Small intestine (tissue), 7 donors: ENCODE data around the gene PRDM16. TPM values are rescaled to one million over a fixed set of nuclear protein-coding genes. Genes with fewer than 3 reads are reported as not detected.

ENCODE experiments used
- DNase-seq, 2 donors: peaks; one replicate each; pipeline versions ENCODE4 v3.0.0 to v3.0.0-alpha.2; 2013
- FAIRE-seq: peaks from 2 replicates; lab custom pipeline; 2012; peaks lifted over from hg19 to GRCh38; lab: Jason Lieb, UNC
- H3K27ac ChIP-seq, 3 donors: one replicate each; pipeline ENCODE4 v1.5.1; 2013; ENCODE audit warnings: low read length in 2 of 3, mild to moderate bottlenecking in 2 of 3, control low read depth in 1 of 3, inconsistent platforms in 1 of 3, low read depth in 1 of 3, moderate library complexity in 1 of 3
- H3K27me3 ChIP-seq, 3 donors: one replicate each; pipeline ENCODE4 v1.6.1; 2013; ENCODE audit warnings: low read length in 3 of 3, inconsistent platforms in 1 of 3; ENCODE audit not compliant: control insufficient read depth in 3 of 3, insufficient read depth in 3 of 3
- H3K36me3 ChIP-seq, 3 donors: one replicate each; pipeline ENCODE4 v1.6.1; 2013; ENCODE audit warnings: low read length in 3 of 3, inconsistent platforms in 1 of 3, low read depth in 1 of 3, mild to moderate bottlenecking in 1 of 3, moderate library complexity in 1 of 3; ENCODE audit not compliant: control insufficient read depth in 3 of 3, insufficient read depth in 2 of 3
- H3K4me1 ChIP-seq, 3 donors: one replicate each; pipeline ENCODE4 v1.6.1; 2013; ENCODE audit warnings: low read length in 2 of 3, inconsistent platforms in 1 of 3, low read depth in 1 of 3, mild to moderate bottlenecking in 1 of 3, moderate library complexity in 1 of 3; ENCODE audit not compliant: control insufficient read depth in 3 of 3, insufficient read depth in 2 of 3
- H3K4me3 ChIP-seq, 3 donors: one replicate each; pipeline ENCODE4 v1.5.1; 2013; ENCODE audit warnings: low read length in 3 of 3, control low read depth in 1 of 3, inconsistent platforms in 1 of 3, low read depth in 1 of 3, mild to moderate bottlenecking in 1 of 3, moderate library complexity in 1 of 3
- H3K9me3 ChIP-seq, 2 donors: one replicate each; pipeline ENCODE4 v1.6.1; 2013; ENCODE audit warnings: low read depth in 1 of 2, low read length in 1 of 2; ENCODE audit not compliant: control insufficient read depth in 2 of 2, insufficient read depth in 1 of 2
- whole genome bisulfite sequencing, 3 donors: extraction: QIAGEN DNeasy Blood & Tissue Kit; methylation state at CpG; one replicate each; pipeline ENCODE4 v1.1.7; 2013; 5-methylcytosine and 5-hydroxymethylcytosine counted together
- polyA plus RNA-seq, 4 donors: library from polyadenylated mRNA; stranded (reverse) in 3 of 4; unstranded in 1 of 4; fragments of 200-250 nt in 3 of 4; fragments of 120-200 nt in 1 of 4; gene quantifications; one replicate each; pipeline versions ENCODE4 v1.2.1 to v1.2.3, GENCODE V29; 2013
- donor health status: healthy with polysubstance abuse.
- donor health status: control.
- donor health status: control.
- donor health status: Bipolar disorder and iron deficiency.
- donor health status: healthy.

PRDM16 gene
- polyA plus RNA-seq, 4 donors: 5.4 to 11.4 (median 8.2) TPM

GRCh38 chr1:3443807-3444206, 374.8 kb downstream of the PRDM16 start:
- Histone ChIP-seq H3K27ac (no peak overlapping the region), H3K9me3 (peaks cover 0 to 2% of the 10 kb centered on the region in 2 donors), H3K36me3 (no peaks in the 10 kb centered on the region), H3K4me1 (peaks cover 0 to 5% (median 0%) of the 10 kb centered on the region in 3 donors), H3K27me3 (peaks cover 0 to 6% (median 2%) of the 10 kb centered on the region in 3 donors), H3K4me3 (no peak overlapping the region)
- DNase-seq (no peak), FAIRE-seq (no peak)
- 78 to 84% (median 80%) methylated on average over 7 of the region's 7 CpGs for WGBS, 3 donors

- Histone ChIP-seq H3K4me3 (no peak overlapping the region), H3K9me3 (peaks cover 0 to 2% of the 10 kb centered on the region in 2 donors), H3K4me1 (peaks cover 0 to 5% (median 0%) of the 10 kb centered on the region in 3 donors), H3K36me3 (no peaks in the 10 kb centered on the region), H3K27ac (no peak overlapping the region), H3K27me3 (peaks cover 0 to 6% (median 2%) of the 10 kb centered on the region in 3 donors)
- FAIRE-seq: no peak
- WGBS, 3 donors: 87 to 92% (median 88%) methylated on average over 18 of the region's 18 CpGs
- DNase-seq: no peak
These were observed 375.3 kb downstream of the PRDM16 start for GRCh38 chr1:3444298-3444697.

GRCh38 chr1:3444736-3445135, 375.7 kb downstream of the PRDM16 start:
- H3K4me3 ChIP-seq: no peak overlapping the region

GRCh38 chr1:3450202-3450863, 381.3 kb downstream of the PRDM16 start:
- H3K9me3 ChIP-seq: peaks cover 0 to 2% of the 10 kb centered on the region in 2 donors
- no peak overlapping the region for H3K27ac ChIP-seq
- H3K36me3 ChIP-seq: no peaks in the 10 kb centered on the region
- H3K4me1 ChIP-seq: peaks cover 0 to 13% (median 2%) of the 10 kb centered on the region in 3 donors
- FAIRE-seq (no peak), DNase-seq (no peak)
- H3K27me3 ChIP-seq: peaks cover 0 to 2% (median 0%) of the 10 kb centered on the region in 3 donors
- H3K4me3 ChIP-seq: no peak overlapping the region
- 48 to 70% (median 56%) methylated on average over 9 of the region's 9 CpGs for WGBS, 3 donors

More at GRCh38 chr1:3444736-3445135, 375.7 kb downstream of the PRDM16 start:
- Histone ChIP-seq H3K27ac (no peak overlapping the region), H3K9me3 (peaks cover 0 to 2% of the 10 kb centered on the region in 2 donors), H3K36me3 (no peaks in the 10 kb centered on the region), H3K27me3 (peaks cover 0 to 6% (median 2%) of the 10 kb centered on the region in 3 donors), H3K4me1 (peaks cover 0 to 5% (median 0%) of the 10 kb centered on the region in 3 donors)
- WGBS, 3 donors: 63 to 72% (median 69%) methylated on average over 10 of the region's 10 CpGs
- DNase-seq (no peak), FAIRE-seq (no peak)

GRCh38 chr1:3450983-3451382, 382.0 kb downstream of the PRDM16 start:
- H3K27me3 ChIP-seq: peaks cover 0 to 2% (median 0%) of the 10 kb centered on the region in 3 donors
- H3K9me3 ChIP-seq: no peaks in the 10 kb centered on the region
- H3K36me3 ChIP-seq: no peaks in the 10 kb centered on the region
- H3K4me3 ChIP-seq: no peak overlapping the region
- no peak for FAIRE-seq
- 72 to 76% (median 73%) methylated on average over 12 of the region's 12 CpGs for WGBS, 3 donors
- DNase-seq: no peak
- H3K4me1 ChIP-seq: peaks cover 0 to 19% (median 2%) of the 10 kb centered on the region in 3 donors
- H3K27ac ChIP-seq: no peak overlapping the region

- no peak for DNase-seq
- H3K9me3 ChIP-seq: no peaks in the 10 kb centered on the region
- FAIRE-seq: no peak
- peaks cover 0 to 2% (median 0%) of the 10 kb centered on the region in 3 donors for H3K36me3 ChIP-seq
- H3K27ac ChIP-seq: no peak overlapping the region
- no peak overlapping the region for H3K4me3 ChIP-seq
- H3K27me3 ChIP-seq: peaks cover 0 to 2% (median 0%) of the 10 kb centered on the region in 3 donors
- peaks cover 2 to 32% (median 3%) of the 10 kb centered on the region in 3 donors for H3K4me1 ChIP-seq
- WGBS, 3 donors: 68 to 75% (median 68%) methylated on average over 22 to 23 of the region's 23 CpGs
These were observed 383.2 kb downstream of the PRDM16 start for GRCh38 chr1:3451994-3452865.

GRCh38 chr1:3452866-3453175, 383.8 kb downstream of the PRDM16 start:
- H3K9me3 ChIP-seq: no peaks in the 10 kb centered on the region
- 34 to 49% (median 45%) methylated on average over 5 of the region's 5 CpGs for WGBS, 3 donors
- peaks cover 0 to 8% (median 0%) of the 10 kb centered on the region in 3 donors for H3K36me3 ChIP-seq
- peaks cover 0 to 2% (median 0%) of the 10 kb centered on the region in 3 donors for H3K27me3 ChIP-seq
- no peak overlapping the region for H3K4me3 ChIP-seq
- H3K27ac ChIP-seq: no peak overlapping the region
- DNase-seq: no peak
- FAIRE-seq: no peak
- H3K4me1 ChIP-seq: peaks cover 5 to 38% (median 8%) of the 10 kb centered on the region in 3 donors

GRCh38 chr1:3453203-3453761, 384.3 kb downstream of the PRDM16 start:
- FAIRE-seq (no peak), DNase-seq (peak; percentile 77 to 90)
- H3K27ac ChIP-seq: peak overlapping the region in 2 of 3 donors; percentile 77 to 86
- H3K4me3 ChIP-seq: no peak overlapping the region
- peaks cover 0 to 2% (median 0%) of the 10 kb centered on the region in 3 donors for H3K27me3 ChIP-seq
- no peaks in the 10 kb centered on the region for H3K9me3 ChIP-seq
- WGBS, 3 donors: 19 to 25% (median 21%) methylated on average over 17 to 18 of the region's 18 CpGs
- peaks cover 5 to 42% (median 9%) of the 10 kb centered on the region in 3 donors for H3K4me1 ChIP-seq
- H3K36me3 ChIP-seq: peaks cover 0 to 13% (median 0%) of the 10 kb centered on the region in 3 donors
